K562 (cell line): Measurements from ENCODE around the gene MOXD1. TPM values are rescaled to one million over a fixed set of nuclear protein-coding genes. Genes with fewer than 3 reads are reported as not detected.
A peak's percentile ranks its signal among the peaks of the same experiment; 100 is the strongest.

Experiments
- ATAC-seq: fragments of 200-7000 bp; cut with Tn5 transposase; 3 replicates; pipeline ENCODE4 v1.9.1; 2020; ENCODE audit warnings: moderate library complexity
- BruUV-seq: library from RNA; stranded (reverse); fragments of 400-500 nt; replicated peaks from 2 replicates; lab custom pipeline; 2021; lab: Mats Ljungman, UMichigan
- CTCF ChIA-PET: fragments of 300-600 bp; formaldehyde crosslinking; extraction: SDS; loops from one replicate; lab custom pipeline; 2021; ENCODE audit warnings: low intra/inter-chr PET ratio; lab: Yijun Ruan, JAX
- POLR2A ChIA-PET: fragments of 300-600, 350-650 bp; sonication (Branson Sonifier 250); formaldehyde crosslinking; extraction: SDS; loops from one replicate; lab custom pipeline; 2021; ENCODE audit warnings: antibody characterized with exemption, inconsistent platforms; lab: Yijun Ruan, JAX
- DNase-seq, 4 experiments: peaks; one replicate each; pipeline versions ENCODE4 v3.0.0 to v3.0.0-alpha.2; 2011 to 2018; ENCODE audit warnings: low spot score in 3 of 4, mixed read lengths in 3 of 4; ENCODE audit errors: extremely low read depth in 1 of 4
- FAIRE-seq: peaks from 2 replicates; lab custom pipeline; 2011; peaks lifted over from hg19 to GRCh38; lab: Jason Lieb, UNC
- H2AFZ ChIP-seq: 2 replicates; pipeline ENCODE4 v1.6.0; 2011; ENCODE audit warnings: low read depth, low read length, control low read depth, inconsistent platforms
- H3K27ac ChIP-seq: fragments of 200-600 bp; 3 replicates; pipeline ENCODE4 v1.8.0; 2011; ENCODE audit warnings: low read depth, mild to moderate bottlenecking, control low read depth, inconsistent platforms, low read length, moderate library complexity, mixed read lengths; ENCODE audit errors: extremely low read depth
- H3K27me3 ChIP-seq, 2 experiments: fragments of 300-600 bp in 1 of 2; 2 replicates in 1 of 2; 3 replicates in 1 of 2; pipeline versions ENCODE4 v1.6.0 to v1.8.0; 2011; ENCODE audit warnings: inconsistent platforms in 2 of 2, low read length in 2 of 2, mild to moderate bottlenecking in 1 of 2, mixed read lengths in 1 of 2, moderate library complexity in 1 of 2; ENCODE audit not compliant: control insufficient read depth in 2 of 2, insufficient read depth in 2 of 2
- H3K36me3 ChIP-seq: fragments of 300-600 bp; 3 replicates; pipeline ENCODE4 v1.8.0; 2011; ENCODE audit warnings: mild to moderate bottlenecking, low read length, inconsistent platforms; ENCODE audit not compliant: control insufficient read depth, insufficient read depth
- H3K4me1 ChIP-seq, 2 experiments: fragments of 200-600 bp in 1 of 2; replicated peaks in 1 of 2; 2 replicates in 1 of 2; 3 replicates in 1 of 2; pipeline versions ENCODE4 v1.5.1 to v1.8.0; 2011; ENCODE audit warnings: inconsistent platforms in 2 of 2, low read length in 2 of 2, mild to moderate bottlenecking in 1 of 2, mixed read lengths in 1 of 2, moderate library complexity in 1 of 2; ENCODE audit not compliant: control insufficient read depth in 2 of 2, insufficient read depth in 2 of 2
- H3K4me2 ChIP-seq: 2 replicates; pipeline ENCODE4 v1.6.1; 2011; ENCODE audit warnings: low read length, control low read depth, inconsistent platforms, mixed read lengths; ENCODE audit not compliant: insufficient read depth
- H3K4me3 ChIP-seq: fragments of 200-600 bp; sonication (generic), shearing (Covaris generic); 2 replicates; pipeline ENCODE4 v1.5.1; 2016; ENCODE audit warnings: control low read depth, inconsistent platforms
- H3K79me2 ChIP-seq: fragments of 200-600 bp; 3 replicates; pipeline ENCODE4 v1.8.0; 2011; ENCODE audit warnings: low read length, inconsistent platforms; ENCODE audit not compliant: control insufficient read depth, insufficient read depth
- H3K9ac ChIP-seq, 2 experiments: 2 replicates each; pipeline versions ENCODE4 v1.6.0 to v1.6.1; 2011; ENCODE audit warnings: low read depth in 2 of 2, low read length in 2 of 2, control low read depth in 1 of 2, inconsistent platforms in 1 of 2, mild to moderate bottlenecking in 1 of 2, mixed read lengths in 1 of 2; ENCODE audit not compliant: insufficient read depth in 1 of 2
- H3K9me1 ChIP-seq: one replicate; pipeline ENCODE4 v1.6.0; 2011; ENCODE audit warnings: inconsistent platforms, mild to moderate bottlenecking, low read length, moderate library complexity; ENCODE audit not compliant: control insufficient read depth, insufficient read depth
- H3K9me3 ChIP-seq: replicated peaks from 2 replicates; pipeline ENCODE4 v1.5.1; 2011; ENCODE audit warnings: low read depth, low read length, inconsistent platforms; ENCODE audit not compliant: control insufficient read depth, insufficient read depth
- H4K20me1 ChIP-seq: replicated peaks from 2 replicates; pipeline ENCODE4 v1.6.1; 2011; ENCODE audit warnings: low read length, inconsistent platforms, mixed read lengths; ENCODE audit not compliant: control insufficient read depth, insufficient read depth
- FOXP4 ChIP-seq: sonication (generic); formaldehyde crosslinking; IDR thresholded peaks from 2 replicates; pipeline ENCODE4 v1.8.0; 2022; ENCODE audit warnings: mild to moderate bottlenecking, missing genetic modification reagents, borderline replicate concordance
- HINFP ChIP-seq: fragments of 450-650 bp; conservative IDR thresholded peaks from 2 replicates; pipeline ENCODE4 v1.6.1; 2016; ENCODE audit warnings: missing genetic modification characterization, low read depth, mild to moderate bottlenecking, control low read depth, missing compliant biosample characterization
- MCM7 ChIP-seq, 2 experiments: fragments of 450-650 bp; IDR thresholded peaks; 2 replicates each; pipeline ENCODE4 v1.6.1; 2016 to 2018
- MYC ChIP-seq, 2 experiments: fragments of 250-450 bp in 1 of 2; sonication (Bioruptor Pico) in 1 of 2; IDR thresholded peaks; 2 replicates each; pipeline versions ENCODE4 v1.5.1 to v1.6.1; 2012 to 2021; ENCODE audit warnings: low read depth in 2 of 2, borderline replicate concordance in 1 of 2, improper control_type of control experiment in 1 of 2, low read length in 1 of 2, mild to moderate bottlenecking in 1 of 2, moderate library complexity in 1 of 2
- RAD21 ChIP-seq, 2 experiments: fragments of 250-450 bp in 1 of 2; fragments of 450-650 bp in 1 of 2; sonication (Bioruptor Pico) in 1 of 2; formaldehyde crosslinking in 1 of 2; IDR thresholded peaks in 1 of 2; conservative IDR thresholded peaks in 1 of 2; 2 replicates each; pipeline versions ENCODE4 v1.4.0 to v1.8.0; 2020 to 2022; ENCODE audit warnings: mild to moderate bottlenecking in 2 of 2, moderate library complexity in 1 of 2
- SMC3 ChIP-seq: conservative IDR thresholded peaks from 2 replicates; pipeline ENCODE4 v1.6.1; 2011; ENCODE audit warnings: low read depth, low read length, improper control_type of control experiment; ENCODE audit not compliant: insufficient read depth
- TRIM28 ChIP-seq: fragments of 450-650 bp; IDR thresholded peaks from 2 replicates; pipeline ENCODE4 v1.6.1; 2017
- VEZF1 ChIP-seq: fragments of 200-800 bp; sonication (Bioruptor generic); IDR thresholded peaks from 2 replicates; pipeline ENCODE4 v1.6.1; 2017; ENCODE audit warnings: missing genetic modification characterization, missing compliant biosample characterization
- ZC3H11A ChIP-seq: IDR thresholded peaks from 2 replicates; pipeline ENCODE4 v1.6.1; 2012; ENCODE audit warnings: low read depth, low read length, improper control_type of control experiment
- WGBS: fragments of 100-300 bp; shearing (Covaris generic); methylation state at CpG from one replicate; pipeline ENCODE4 v1.1.6; 2016; ENCODE audit warnings: low coverage, mixed read lengths; ENCODE audit not compliant: insufficient coverage; ENCODE audit errors: missing lambda C conversion rate; 5-methylcytosine and 5-hydroxymethylcytosine counted together
- in situ Hi-C: fragments of 300-500 bp; cut with MboI; formaldehyde crosslinking; loops from 4 replicates; pipeline ENCODE4 v1.15.0; 2018; ENCODE audit warnings: inconsistent platforms, mixed read lengths
- intact Hi-C: fragments of 100-400 bp; cut with micrococcal nuclease; formaldehyde crosslinking; loops from 2 replicates; pipeline ENCODE4 v1.14.2; 2022
- polyA plus RNA-seq, 8 experiments: library from polyadenylated mRNA; depleted of rRNA in 4 of 8; stranded (reverse) in 5 of 8; unstranded in 3 of 8; fragments of >200 nt; fragmentation: Nextera tagmentation in 2 of 8; fragmentation: Illumina TruSeq in 1 of 8; extraction: Ambion mirVana in 2 of 8; extraction: Trizol in 1 of 8; gene quantifications; 2 replicates each; pipeline versions ENCODE4 v1.2.1 to v1.2.3, GENCODE V29; 2011 to 2014; ENCODE audit warnings: inconsistent platforms in 1 of 8, missing spikeins in 1 of 8
- total RNA-seq, 7 experiments: library from RNA; depleted of rRNA in 6 of 7; stranded (reverse); fragments of >200 nt in 6 of 7; fragmentation: Illumina TruSeq in 2 of 7; extraction: Trizol in 2 of 7; gene quantifications; 2 replicates each; pipeline versions ENCODE4 v1.2.1 to v1.2.3, GENCODE V29; 2011 to 2021; ENCODE audit warnings: low replicate concordance in 1 of 7

Gene MOXD1
- total and polyA plus RNA-seq, 9 of the 15 experiments (the other 6 are each of a cell fraction or from before 2014, with no cell fraction given), result not detected

- Histone ChIP-seq H2AFZ (no peak overlapping the region), H3K27me3 (no peaks in the 10 kb centered on the region), H3K4me1 (no peaks in the 10 kb centered on the region), H3K4me2 (no peak overlapping the region), H3K9me1 (no peaks in the 10 kb centered on the region), H3K79me2 (no peaks in the 10 kb centered on the region), H3K4me3 (no peak overlapping the region), H3K9ac (no peak overlapping the region), H3K36me3 (no peaks in the 10 kb centered on the region), H3K27ac (no peak overlapping the region), H3K9me3 (no peaks in the 10 kb centered on the region), H4K20me1 (no peaks in the 10 kb centered on the region)
- DNase-seq (peak in 3 of 4 experiments; percentile 23 to 44 (median 24)), FAIRE-seq (peak; percentile 79), ATAC-seq (peak; percentile 91)
- 32% methylated on average over 4 of the region's 4 CpGs for WGBS
- in situ Hi-C loops, result loop anchor here (10.0 kb wide), 1 partner anchor 184 kb away; no protein-coding TSS in a partner anchor
- no TSS peak for BruUV-seq
- ChIA-PET CTCF (interaction anchor here (0.6 to 2.4 kb wide), 3 partner anchors 184 to 469 kb away, joined by 3 to 21 read pairs (median 7); no protein-coding TSS in a partner anchor), POLR2A (interaction anchor here (0.6 kb wide), 1 partner anchor 492 kb away, joined by 3 read pairs; no protein-coding TSS in a partner anchor)
- intact Hi-C loops, result loop anchor here (1.0 to 5.0 kb wide), 2 partner anchors 184 to 367 kb away; no protein-coding TSS in a partner anchor
- TF ChIP-seq TRIM28 (no peak), SMC3 (0 out of 2 replicates have a peak, but pooled peaks have one; percentile 21), MCM7 (IDR thresholded peaks at IDR 0.05) (no peak), ZC3H11A (no peak), RAD21 (CRISPR knock-in tag; conservative IDR thresholded peaks at IDR 0.05 in 1 of 2, IDR thresholded peaks at IDR 0.05 in 1 of 2) (peak; percentile 68 to 70), FOXP4 (CRISPR knock-in tag) (no peak), HINFP (tag) (no peak), MYC (IDR thresholded peaks at IDR 0.05; ENCODE audit: low read depth, low read length) (no peak), MYC (CRISPR knock-in tag; IDR thresholded peaks at IDR 0.05; ENCODE audit: borderline replicate concordance, low read depth) (no peak), VEZF1 (CRISPR knock-in tag) (no peak)
Measured at GRCh38 chr6:132300323-132300949, 100.8 kb downstream of the MOXD1 start.
